GM19324 (cell line): ENCODE measurements around the gene ATG16L1.

Source experiments
- ATAC-seq: cut with Tn5 transposase; IDR thresholded peaks from one replicate; pipeline ENCODE4 v1.9.1; 2021; ENCODE audit warnings: mild to moderate bottlenecking, moderate library complexity; ENCODE audit not compliant: unreplicated experiment, low FRiP score

Gene ATG16L1

GRCh38 chr2:233256048-233256447, 4.6 kb downstream of the ATG16L1 start:
- ATAC-seq, result no peak

- ATAC-seq, result no peak
Measured at GRCh38 chr2:233258211-233258610, 6.7 kb downstream of the ATG16L1 start.

- no peak for ATAC-seq
Measured at GRCh38 chr2:233259730-233260129, 8.3 kb downstream of the ATG16L1 start.

- no peak for ATAC-seq
Measured at GRCh38 chr2:233260661-233261060, 9.2 kb downstream of the ATG16L1 start.

GRCh38 chr2:233261819-233262555, 10.5 kb downstream of the ATG16L1 start:
- ATAC-seq, result no peak

GRCh38 chr2:233262562-233262961, 11.1 kb downstream of the ATG16L1 start:
- no peak for ATAC-seq

- ATAC-seq, result no peak
Measured at GRCh38 chr2:233263045-233263570, 11.6 kb downstream of the ATG16L1 start.

GRCh38 chr2:233264667-233265066, 13.2 kb downstream of the ATG16L1 start:
- no peak for ATAC-seq

GRCh38 chr2:233265899-233266431, 14.5 kb downstream of the ATG16L1 start:
- ATAC-seq, result no peak

- ATAC-seq, result no peak
Measured at GRCh38 chr2:233266481-233266880, 15.0 kb downstream of the ATG16L1 start.

- ATAC-seq, result peak; percentile 60
Measured at GRCh38 chr2:233267516-233268245, 16.2 kb downstream of the ATG16L1 start.

GRCh38 chr2:233270366-233270765, 18.9 kb downstream of the ATG16L1 start:
- ATAC-seq, result no peak

- ATAC-seq, result no peak
Measured at GRCh38 chr2:233270951-233271350, 19.5 kb downstream of the ATG16L1 start.

- no peak for ATAC-seq
Measured at GRCh38 chr2:233271693-233272092, 20.2 kb downstream of the ATG16L1 start.

GRCh38 chr2:233273120-233273519, 21.6 kb downstream of the ATG16L1 start:
- no peak for ATAC-seq

- ATAC-seq, result no peak
Measured at GRCh38 chr2:233275223-233275622, 23.8 kb downstream of the ATG16L1 start.

- no peak for ATAC-seq
Measured at GRCh38 chr2:233278921-233279320, 27.4 kb downstream of the ATG16L1 start.

GRCh38 chr2:233280114-233280693, 28.7 kb downstream of the ATG16L1 start:
- no peak for ATAC-seq

GRCh38 chr2:233281553-233281952, 30.1 kb downstream of the ATG16L1 start:
- no peak for ATAC-seq

- ATAC-seq, result no peak
Measured at GRCh38 chr2:233281992-233282603, 30.6 kb downstream of the ATG16L1 start.

GRCh38 chr2:233285921-233286320, 34.4 kb downstream of the ATG16L1 start:
- no peak for ATAC-seq
